HG03520 (cell line): Measurements from ENCODE around the gene MED13.
"Not testable (repeated sequence)": the region's sequence is repeated elsewhere in the genome, so short reads cannot be mapped to it uniquely, and the experiment has no call there.

ENCODE experiments used
- ATAC-seq: cut with Tn5 transposase; IDR thresholded peaks from one replicate; pipeline ENCODE4 v1.9.1; 2021; ENCODE audit warnings: mild to moderate bottlenecking, moderate library complexity; ENCODE audit not compliant: unreplicated experiment

The MED13 gene

DNA sequence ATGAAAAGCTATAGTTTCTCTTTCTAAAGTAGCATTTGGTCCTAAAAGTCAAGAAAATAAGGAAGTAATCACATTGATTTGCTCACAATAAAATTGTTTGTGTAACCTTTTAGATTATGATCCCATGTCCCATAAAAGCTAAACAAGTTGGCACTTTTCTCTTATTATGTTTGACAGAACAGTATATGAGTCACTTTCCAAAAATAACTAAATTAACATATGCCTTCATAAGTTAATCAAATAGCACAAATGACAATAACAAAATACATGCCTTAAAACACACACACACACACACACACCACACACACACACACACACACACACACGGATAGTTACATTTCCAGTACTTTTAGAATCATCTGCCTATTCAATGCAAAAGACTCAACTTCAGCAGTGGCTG, 2.8 kb downstream of the MED13 start:
- ATAC-seq = no peak

DNA sequence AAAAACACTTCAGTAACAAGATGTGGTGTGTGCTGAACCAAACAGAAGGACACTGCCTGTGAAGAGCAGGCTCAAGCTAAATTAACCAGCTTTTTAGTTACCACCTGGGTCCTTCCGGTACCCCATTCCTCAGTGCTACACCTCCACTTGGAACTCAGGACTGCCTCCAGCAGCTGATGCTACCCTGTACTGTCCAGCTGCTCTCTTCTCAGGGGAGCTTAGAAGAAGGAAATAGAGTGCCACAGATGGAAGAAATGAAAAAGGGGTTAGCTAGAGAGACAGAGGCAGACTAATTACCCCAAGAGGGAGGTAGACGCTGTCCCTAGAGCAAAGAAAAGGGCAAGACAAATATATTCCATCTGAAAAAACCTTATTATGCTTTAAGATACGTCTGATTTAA, 5.7 kb downstream of the MED13 start:
- ATAC-seq = no peak

DNA sequence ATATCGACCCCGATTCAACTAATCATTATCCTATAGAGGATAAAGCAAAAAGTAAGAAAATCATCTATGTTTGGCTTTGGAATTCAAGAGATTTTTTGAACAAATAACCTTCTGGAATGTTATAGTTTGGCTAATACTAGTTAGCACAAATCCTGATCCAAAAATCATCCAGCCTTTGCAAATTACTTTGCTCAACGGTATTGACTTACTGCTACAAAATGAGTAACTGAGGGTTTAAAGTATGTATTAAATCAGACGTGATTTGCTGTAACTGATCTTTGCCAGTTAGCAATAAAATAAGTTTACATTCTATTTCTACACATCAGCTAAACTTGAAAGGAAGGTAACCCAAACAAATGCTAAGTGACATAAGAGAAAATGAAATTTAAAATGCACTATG, 6.5 kb downstream of the MED13 start:
- ATAC-seq = no peak

DNA sequence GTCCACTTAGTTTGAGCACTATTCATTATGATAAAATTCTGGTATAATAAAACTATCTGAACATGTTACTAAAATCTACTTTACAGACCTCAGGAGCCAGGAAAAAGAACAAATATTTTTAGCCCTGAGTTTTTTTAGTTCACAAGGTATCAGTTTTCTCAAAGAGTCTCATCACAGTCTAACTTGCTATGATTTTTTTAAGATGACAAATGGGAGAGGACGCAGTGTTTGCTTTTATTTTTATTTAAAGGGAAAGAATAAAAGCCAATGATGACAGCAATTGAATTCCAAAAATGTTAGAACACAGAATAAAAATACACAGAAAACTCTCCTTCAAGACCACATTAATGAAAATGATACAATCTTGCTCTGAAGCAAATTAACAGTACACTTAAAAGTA, 7.4 kb downstream of the MED13 start:
- no peak for ATAC-seq

DNA sequence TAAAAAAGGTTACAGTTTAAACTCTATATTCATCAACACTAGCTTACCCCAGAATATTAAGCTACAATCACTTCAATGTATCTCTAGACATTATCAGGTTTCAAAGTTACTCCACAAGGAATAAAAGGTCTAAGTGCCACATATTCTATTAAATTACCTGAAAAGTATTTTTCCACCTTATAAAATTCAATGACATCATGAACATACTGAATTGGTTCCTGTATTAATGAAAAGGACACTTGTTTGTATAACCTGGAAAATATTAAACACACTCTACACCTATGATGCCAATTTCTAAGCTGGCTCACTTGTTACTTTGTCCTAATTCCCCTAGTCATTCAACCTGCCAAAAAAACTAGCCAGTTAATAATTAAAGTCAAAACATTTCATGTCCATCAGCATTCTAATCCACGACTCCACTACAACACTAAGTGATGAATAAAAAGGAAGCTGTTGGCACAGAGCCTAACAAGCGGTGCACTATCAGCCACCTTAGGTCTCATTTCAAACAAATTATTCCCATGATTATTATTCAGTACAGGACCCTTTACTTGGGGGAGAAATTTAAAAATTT, 12.2 kb downstream of the MED13 start:
- ATAC-seq = no peak

DNA sequence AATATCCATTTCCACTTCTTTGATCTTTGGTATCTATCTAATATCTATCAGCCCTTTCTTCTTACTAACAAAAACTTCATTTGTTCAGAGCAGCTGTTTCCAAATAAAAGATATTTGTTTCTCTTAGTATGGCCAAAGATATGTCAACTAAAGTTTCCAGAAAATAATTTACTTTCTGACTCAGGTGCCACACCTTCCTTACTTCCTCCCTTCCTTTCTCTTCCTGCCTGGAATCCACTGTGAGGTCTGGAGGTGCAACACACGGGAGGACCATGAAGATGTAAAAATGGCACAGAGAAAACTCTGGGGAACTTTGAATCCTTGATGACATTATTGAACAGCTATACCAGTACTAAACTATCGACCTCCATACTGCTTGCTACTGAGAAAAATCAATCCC, 14.0 kb downstream of the MED13 start:
- ATAC-seq = no peak

DNA sequence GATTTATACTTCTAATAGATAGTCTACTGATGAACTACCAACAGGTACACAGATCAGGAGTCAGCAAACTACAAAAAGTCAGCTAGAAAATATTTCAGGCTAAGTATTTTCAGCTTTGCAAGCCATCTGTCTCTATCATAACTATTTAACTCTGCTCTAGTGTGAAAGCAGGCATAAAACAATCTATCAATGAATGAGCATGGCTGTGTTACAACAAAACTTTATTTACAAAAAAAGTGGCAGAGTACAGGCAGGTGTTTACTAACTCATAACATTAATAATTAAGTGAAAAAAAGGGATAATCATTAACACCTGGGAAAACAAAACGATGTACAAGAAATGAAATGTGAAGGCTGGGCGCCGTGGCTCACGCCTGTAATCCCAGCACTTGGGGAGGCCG, 15.8 kb downstream of the MED13 start:
- ATAC-seq = no peak

DNA sequence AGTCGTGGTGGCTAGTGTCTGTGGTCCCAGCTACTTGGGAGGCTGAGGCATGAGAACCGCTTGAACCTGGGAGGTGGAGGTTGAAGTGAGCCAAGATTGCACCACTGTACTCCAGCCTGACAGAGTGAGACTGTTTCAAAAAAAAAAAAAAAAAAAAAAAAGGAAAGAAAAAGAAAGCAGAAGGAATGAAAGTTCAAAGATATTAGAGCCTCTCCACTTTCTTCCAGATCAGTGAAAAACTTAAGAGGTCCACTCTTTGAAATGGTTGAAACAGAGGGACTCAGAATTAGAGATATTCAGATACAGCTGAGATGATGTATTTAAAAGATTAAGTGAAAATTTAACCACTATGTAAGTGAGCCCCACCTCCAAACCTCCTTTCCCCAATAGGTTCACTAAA, 16.8 kb downstream of the MED13 start:
- no peak for ATAC-seq

DNA sequence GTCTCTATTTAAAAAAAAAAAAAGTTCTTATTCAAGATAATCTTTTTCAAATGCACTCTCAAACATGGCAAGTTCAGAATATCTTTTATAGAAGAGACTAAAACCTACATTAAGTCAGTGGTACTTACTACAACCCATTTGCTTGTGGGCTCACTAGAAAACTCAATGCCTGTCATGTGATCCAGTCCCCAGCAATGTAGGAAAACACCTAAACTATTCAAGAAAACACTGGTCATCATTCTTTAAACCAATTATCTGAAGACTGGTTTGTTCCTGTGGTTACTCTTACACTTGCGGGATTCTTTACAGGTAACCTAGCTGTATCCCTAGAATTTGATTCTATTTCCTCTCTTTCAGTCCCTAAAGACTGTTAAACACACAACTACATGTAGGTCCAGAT, 19.6 kb downstream of the MED13 start:
- no peak for ATAC-seq

GRCh38 chr17:62045109-62045508, 20.0 kb downstream of the MED13 start:
- ATAC-seq = no peak

DNA sequence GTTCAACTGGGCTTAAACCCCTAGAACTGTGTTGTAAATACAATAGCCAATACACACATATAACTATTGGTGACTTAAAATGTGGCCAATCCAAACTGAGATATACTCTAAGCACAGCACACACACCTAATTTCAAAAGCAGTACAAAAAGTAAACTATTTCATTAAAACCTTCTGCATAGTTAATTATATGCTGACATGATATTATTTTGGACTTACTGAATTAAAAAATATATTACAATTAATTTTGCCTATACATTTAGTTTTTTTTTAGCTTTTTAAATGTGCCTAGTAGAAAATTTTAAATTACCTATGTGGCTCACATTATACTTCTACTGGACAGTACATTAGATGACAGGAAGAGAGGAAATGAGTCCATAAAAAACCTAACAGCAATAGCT, 21.5 kb downstream of the MED13 start:
- ATAC-seq = no peak

GRCh38 chr17:62043140-62043539, 21.9 kb downstream of the MED13 start:
- no peak for ATAC-seq

DNA sequence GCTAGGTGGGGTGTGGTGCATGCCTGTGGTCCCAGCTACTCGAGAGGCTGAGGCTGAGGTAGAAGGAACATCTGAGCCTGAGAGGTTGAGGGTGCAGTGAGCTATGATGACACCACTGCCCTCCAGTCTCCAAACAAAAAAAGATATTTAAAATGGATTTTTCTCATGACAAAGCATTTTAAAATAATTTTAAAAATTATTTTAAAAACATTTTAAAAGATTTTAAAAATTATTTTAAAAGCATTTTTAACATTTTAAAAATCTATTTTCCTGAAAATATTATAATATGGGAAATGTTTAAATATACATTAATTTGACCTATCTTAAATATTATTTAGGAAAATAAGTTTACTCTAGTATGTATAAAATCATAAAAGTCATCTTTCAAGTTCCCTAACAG, 26.8 kb downstream of the MED13 start:
- ATAC-seq = no peak

DNA sequence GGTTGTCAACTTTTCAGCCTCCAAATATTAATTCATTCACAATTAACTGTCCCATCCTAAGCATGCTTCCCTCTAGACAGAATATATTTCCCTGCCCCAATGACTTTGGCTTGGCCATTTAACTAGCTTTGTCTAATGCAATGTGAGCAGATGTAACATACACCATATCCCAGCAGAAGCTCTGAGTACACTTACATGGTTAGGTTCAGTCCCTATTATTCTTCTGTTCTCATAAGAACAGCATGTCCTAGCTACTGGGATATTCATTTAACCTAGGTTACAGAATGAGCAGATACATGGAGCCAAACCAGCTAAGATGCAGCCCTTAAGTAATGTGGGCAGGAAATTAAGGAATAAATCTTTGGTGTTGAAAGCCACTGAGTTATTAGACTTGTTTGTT, 31.8 kb downstream of the MED13 start:
- ATAC-seq = no peak

- no peak for ATAC-seq
Measured at GRCh38 chr17:62032480-62032879, 32.6 kb downstream of the MED13 start.

GRCh38 chr17:62030264-62030663, 34.8 kb downstream of the MED13 start:
- ATAC-seq = no peak

- ATAC-seq = no peak
Measured at GRCh38 chr17:62024866-62025265, 40.2 kb downstream of the MED13 start.

DNA sequence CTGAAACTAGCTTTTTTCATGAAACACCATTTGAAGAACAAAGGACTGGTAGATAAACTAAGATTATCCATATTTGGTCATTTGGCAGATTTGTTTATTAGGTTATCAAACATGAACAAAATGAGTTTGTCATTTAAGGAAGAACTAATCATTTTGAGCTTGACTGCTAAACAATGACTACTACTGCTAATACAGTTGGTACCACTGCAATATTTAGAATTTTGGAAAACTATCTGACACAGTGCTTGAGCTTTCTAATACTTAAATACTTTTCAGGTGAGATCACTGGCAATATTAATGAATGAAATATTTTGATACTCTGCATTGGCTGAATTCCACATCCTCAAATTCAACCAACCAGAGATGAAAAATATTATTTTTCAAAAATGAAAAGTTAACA, 47.2 kb downstream of the MED13 start:
- no peak for ATAC-seq

DNA sequence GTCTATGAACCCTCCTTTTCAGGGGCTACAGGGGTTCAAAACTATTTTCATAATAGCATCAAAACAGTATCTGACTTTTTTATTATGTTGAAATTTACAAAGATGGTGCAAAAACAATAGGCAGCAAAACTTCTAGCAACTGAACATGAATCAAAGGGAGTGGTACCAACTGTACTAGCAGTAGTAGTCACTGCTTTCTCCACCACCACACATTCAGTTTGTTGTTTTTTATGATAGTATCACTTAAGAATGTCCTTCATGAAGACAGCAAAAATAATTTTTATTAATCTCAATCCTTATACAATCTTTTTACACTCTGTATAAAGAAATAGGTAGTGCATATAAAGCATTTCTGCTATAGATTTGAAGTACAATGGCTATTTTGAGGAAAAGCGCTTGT, 47.6 kb downstream of the MED13 start:
- no peak for ATAC-seq

- no peak for ATAC-seq
Measured at GRCh38 chr17:62014526-62014925, 50.6 kb downstream of the MED13 start.

DNA sequence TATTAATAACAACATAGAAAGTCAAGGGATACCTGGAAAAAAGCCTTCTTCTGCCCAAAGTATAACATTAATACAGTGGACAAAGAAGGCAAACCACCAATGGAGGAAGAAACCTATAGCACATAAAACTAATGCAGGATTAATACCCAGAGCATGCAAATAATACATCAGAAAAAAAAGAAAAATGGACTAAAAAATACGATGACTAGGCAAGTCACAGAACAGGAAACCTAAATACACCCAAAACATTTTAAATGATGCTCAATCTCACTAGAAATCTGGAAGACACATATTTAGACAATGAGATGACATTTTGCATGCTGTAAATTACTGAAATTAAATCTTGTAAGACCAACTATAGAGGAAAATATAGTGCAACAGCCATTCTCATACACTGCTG, 55.9 kb downstream of the MED13 start:
- no peak for ATAC-seq

- ATAC-seq = no peak
Measured at GRCh38 chr17:62008294-62008693, 56.8 kb downstream of the MED13 start.

- ATAC-seq = no peak
Measured at GRCh38 chr17:62004388-62004787, 60.7 kb downstream of the MED13 start.

DNA sequence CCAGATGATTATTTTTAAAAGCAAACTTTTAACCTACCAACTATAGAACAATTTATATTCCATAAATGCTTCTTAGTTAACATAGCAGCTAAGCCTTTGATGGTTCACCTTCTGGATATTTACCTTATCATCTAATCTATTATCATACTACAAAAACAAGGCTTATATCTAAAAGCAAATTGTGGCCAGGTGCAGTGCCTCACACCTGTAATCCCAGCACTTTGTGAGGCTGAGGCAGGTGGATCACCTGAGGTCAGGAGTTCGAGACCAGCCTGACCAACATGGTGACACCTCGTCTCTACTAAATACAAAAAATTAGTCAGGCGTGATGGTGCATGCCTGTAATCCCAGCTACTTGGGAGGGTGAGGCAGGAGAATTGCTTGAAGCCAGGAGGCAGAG, 61.9 kb downstream of the MED13 start:
- not testable (repeated sequence) for ATAC-seq
